HG03103 (cell line): ENCODE data around the gene EHMT1.
"Not testable (repeated sequence)": the region's sequence is repeated elsewhere in the genome, so short reads cannot be mapped to it uniquely, and the experiment has no call there.

Experiments
- ATAC-seq: cut with Tn5 transposase; IDR thresholded peaks from one replicate; pipeline ENCODE4 v1.9.1; 2021; ENCODE audit warnings: low read depth; ENCODE audit not compliant: unreplicated experiment

The EHMT1 gene

GRCh38 chr9:137711678-137712105, 92.9 kb downstream of the EHMT1 start:
- ATAC-seq: no peak

- no peak for ATAC-seq
Observed at GRCh38 chr9:137715321-137715720, 96.5 kb downstream of the EHMT1 start.

- ATAC-seq: not testable (repeated sequence)
Observed at GRCh38 chr9:137715866-137716693, 97.3 kb downstream of the EHMT1 start.

GRCh38 chr9:137716694-137717287, 98.0 kb downstream of the EHMT1 start:
- no peak for ATAC-seq

GRCh38 chr9:137717776-137718327, 99.0 kb downstream of the EHMT1 start:
- no peak for ATAC-seq

GRCh38 chr9:137719194-137719593, 100.4 kb downstream of the EHMT1 start:
- no peak for ATAC-seq

- no peak for ATAC-seq
Observed at GRCh38 chr9:137720571-137721110, 101.8 kb downstream of the EHMT1 start.

- no peak for ATAC-seq
Observed at GRCh38 chr9:137721479-137721878, 102.7 kb downstream of the EHMT1 start.

GRCh38 chr9:137721899-137722298, 103.1 kb downstream of the EHMT1 start:
- no peak for ATAC-seq

GRCh38 chr9:137722481-137722880, 103.7 kb downstream of the EHMT1 start:
- ATAC-seq: no peak

GRCh38 chr9:137723356-137723755, 104.6 kb downstream of the EHMT1 start:
- not testable (repeated sequence) for ATAC-seq

GRCh38 chr9:137723783-137724445, 105.1 kb downstream of the EHMT1 start:
- ATAC-seq: no peak

- no peak for ATAC-seq
Observed at GRCh38 chr9:137724818-137725240, 106.0 kb downstream of the EHMT1 start.

- ATAC-seq: no peak
Observed at GRCh38 chr9:137725598-137725997, 106.8 kb downstream of the EHMT1 start.

GRCh38 chr9:137726336-137726735, 107.5 kb downstream of the EHMT1 start:
- ATAC-seq: peak; percentile 47

- no peak for ATAC-seq
Observed at GRCh38 chr9:137726764-137727163, 108.0 kb downstream of the EHMT1 start.

GRCh38 chr9:137727716-137728115, 108.9 kb downstream of the EHMT1 start:
- no peak for ATAC-seq

- ATAC-seq: no peak
Observed at GRCh38 chr9:137728444-137729311, 109.9 kb downstream of the EHMT1 start.

GRCh38 chr9:137731216-137731946, 112.6 kb downstream of the EHMT1 start:
- ATAC-seq: no peak
